Daoy (cell line): Measurements from ENCODE around the gene NOL9. TPM values are rescaled to one million over a fixed set of nuclear protein-coding genes. Genes with fewer than 3 reads are reported as not detected.
"Not testable (repeated sequence)": the region's sequence is repeated elsewhere in the genome, so short reads cannot be mapped to it uniquely, and the experiment has no call there.

ENCODE experiments used
- DNase-seq: peaks from one replicate; pipeline ENCODE4 v3.0.0-alpha.2; 2015; ENCODE audit warnings: low read depth
- total RNA-seq: library from RNA; depleted of rRNA; stranded (reverse); fragments of >200 nt; shearing (Covaris generic); gene quantifications from 2 replicates; pipeline ENCODE4 v1.2.3, GENCODE V29; 2014

NOL9 gene
- total RNA-seq, 1 experiment from 2014 or later = 29.9 TPM

DNA sequence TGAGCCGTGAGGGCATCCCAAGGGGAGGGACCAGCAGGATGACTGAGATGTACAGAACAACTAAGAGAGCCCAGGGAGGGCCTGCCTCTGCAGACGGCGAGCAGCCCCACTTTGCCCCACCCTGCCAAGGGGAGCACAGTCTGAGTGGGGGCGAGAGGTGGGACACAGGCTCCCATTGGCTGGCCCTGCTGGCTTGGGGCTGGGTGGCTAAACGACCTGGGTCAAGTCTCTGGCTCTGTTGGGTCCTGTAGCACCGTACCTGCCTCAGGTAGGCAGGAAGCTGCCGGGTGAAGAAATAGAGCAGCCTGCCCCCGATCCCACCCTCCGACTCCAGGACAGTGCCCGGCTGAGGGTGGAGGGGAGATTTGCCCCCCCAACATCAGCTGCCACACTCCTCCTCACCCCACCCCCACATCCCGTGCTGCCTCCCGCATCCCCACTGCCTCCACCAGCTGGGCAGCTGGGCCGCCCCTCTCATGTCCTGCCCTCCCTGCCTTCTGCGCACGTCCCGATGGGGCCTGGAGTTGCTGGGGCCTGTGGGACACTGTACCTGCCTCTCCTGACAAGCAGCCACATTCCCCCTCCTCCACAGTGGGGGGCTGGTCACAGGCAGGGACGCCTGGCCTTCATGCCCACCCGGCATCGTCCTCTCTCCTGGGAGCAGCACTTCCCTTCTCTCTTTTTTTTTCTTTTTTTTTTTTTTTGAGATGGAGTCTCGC, 50.3 kb downstream of the NOL9 start:
- DNase-seq = no peak

DNA sequence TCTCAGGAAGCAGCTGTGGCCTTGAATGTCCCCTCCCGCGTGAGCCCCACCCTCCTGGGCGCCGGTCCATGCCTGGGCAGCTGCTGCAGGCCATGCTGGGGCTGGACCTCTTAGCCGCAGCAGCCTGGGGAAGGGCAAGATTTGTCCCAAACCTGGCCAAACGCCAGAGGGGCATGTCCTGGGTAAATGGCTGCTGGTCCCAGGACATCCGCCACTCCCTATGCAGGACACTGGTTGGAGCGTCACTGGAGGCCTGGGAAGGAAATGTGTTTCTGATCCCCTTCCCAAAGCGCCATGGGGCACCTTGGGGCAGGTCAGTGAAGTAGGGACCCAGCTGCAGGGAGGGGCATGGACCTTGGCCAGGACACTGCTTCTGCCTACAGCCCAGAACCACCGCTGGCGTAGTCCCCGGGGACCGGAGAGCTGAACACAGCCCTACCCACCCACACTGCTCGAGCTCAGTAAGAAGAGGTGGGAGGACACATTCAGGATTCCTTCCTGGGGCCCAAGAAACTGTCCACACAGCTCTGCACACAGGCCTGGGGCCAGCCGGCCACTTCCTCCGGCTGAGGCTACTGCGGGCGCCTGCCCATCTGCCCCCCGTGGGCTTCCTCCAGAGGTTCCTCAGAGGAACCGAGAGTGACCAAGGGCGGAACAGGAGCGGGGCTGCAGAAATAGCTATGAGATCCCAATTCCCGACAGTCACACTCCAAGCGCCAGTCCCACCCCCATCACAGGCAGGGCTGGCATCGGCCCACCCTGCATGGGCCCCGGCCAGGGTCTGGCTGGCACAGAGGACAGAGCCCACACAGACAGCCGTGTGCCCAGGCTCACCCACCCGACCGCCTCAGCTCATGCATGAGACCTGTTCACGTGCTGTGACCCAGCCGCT, 52.1 kb downstream of the NOL9 start:
- no peak for DNase-seq

DNA sequence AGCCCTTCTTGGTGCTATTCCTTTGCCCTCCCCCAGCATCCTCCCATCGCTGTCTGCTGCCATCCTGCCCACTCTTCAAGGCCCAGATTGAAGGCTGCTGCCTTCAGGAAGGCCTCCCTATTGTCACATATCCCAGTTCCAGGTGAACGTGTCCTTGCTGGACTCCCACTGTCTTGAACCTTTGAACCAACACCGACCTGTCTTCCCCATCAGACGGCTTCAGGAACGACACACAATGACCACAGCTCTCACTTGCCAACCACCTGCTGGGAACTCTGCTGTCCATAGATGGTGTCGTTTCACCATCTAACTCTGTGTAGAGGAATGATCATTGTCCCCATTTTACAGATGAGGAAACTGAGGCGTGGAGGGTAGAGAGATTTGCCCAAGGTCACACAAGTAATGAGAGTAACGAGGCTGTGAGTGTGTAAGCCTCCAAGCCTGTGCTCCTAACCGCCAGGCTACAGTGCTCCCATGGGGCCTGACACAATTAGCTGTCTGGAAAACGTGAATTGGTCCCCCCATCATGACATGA, 53.0 kb downstream of the NOL9 start:
- no peak for DNase-seq

DNA sequence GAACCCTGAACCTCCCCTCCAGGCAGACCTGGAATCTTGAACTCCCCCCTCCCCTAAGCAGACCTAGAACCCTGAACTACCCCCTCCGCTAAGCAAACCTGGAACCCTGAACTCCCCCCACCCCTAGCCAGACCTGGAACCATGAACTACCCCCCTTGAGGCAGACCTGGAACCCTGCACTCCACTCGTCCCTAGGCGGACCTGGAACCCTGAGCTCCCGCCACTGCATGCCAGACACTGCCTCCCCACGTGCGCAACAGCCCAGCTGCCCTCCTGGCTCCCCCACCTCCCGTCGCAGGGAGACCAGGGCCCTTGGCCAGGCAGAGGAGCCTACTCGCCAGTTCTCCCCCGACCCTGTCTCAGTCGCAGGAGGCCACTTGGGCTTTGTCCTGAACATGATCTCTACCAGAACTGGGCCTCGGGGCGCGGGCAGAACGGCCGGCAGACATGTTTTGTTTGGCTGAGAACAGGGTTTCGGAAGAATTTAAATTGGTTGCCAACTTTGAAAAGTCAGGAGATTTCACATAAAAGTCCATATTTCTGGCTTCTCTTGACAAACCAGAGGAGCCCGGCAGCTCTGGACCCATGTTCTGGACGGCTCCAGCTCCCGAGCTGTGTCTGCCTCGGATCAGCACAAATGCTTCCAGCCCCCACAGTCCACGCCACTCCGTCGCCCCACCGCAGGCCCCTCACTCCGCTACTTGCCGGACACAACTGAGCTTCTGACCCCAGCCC, 53.6 kb downstream of the NOL9 start:
- DNase-seq = no peak

DNA sequence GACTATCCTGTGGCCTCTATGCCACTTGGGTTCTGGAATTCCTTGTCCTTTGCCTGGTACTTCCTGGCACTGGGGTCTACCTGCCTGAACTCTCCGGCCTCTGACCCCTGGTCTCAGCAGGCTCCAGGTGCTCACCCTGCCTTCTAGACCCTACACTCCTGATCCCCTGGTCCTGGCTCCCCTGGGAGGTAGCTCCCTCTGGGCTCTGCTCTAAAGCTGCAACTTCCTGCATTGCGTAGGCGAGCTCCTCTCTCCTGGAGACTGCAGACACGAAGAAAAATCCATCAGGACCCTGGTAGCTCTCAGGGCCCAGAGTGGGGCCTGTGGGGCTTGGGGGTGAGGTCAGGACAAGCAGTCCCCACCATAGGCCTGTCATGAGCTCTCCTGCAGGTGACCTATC, 55.0 kb downstream of the NOL9 start:
- DNase-seq = no peak

DNA sequence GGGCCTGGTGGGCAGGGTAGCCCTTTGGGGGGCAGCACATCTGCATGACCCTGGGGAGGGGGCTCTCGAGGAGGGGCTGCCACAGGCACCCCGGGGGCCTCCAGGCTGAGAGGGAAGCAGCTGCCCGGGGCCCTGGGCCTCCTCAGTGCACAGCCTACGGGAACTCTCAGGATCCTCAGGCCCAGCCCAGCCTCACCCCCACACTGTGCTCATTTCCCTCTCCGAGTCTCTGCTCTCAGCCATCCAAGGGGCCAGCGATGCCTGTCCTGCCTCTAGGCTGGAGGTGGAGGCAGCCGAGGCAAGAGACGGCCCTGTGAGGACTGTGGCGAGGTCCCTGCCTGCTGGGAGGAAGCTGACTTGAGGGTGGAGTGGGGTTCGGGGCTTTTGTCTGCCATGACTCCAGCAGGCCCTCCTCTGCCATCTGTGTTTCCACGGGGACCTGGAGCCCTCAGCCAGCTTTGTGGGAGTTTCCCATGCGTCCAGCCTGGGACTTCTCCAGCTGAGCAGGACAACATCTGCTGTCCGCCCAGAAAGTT, 55.7 kb downstream of the NOL9 start:
- DNase-seq = no peak

DNA sequence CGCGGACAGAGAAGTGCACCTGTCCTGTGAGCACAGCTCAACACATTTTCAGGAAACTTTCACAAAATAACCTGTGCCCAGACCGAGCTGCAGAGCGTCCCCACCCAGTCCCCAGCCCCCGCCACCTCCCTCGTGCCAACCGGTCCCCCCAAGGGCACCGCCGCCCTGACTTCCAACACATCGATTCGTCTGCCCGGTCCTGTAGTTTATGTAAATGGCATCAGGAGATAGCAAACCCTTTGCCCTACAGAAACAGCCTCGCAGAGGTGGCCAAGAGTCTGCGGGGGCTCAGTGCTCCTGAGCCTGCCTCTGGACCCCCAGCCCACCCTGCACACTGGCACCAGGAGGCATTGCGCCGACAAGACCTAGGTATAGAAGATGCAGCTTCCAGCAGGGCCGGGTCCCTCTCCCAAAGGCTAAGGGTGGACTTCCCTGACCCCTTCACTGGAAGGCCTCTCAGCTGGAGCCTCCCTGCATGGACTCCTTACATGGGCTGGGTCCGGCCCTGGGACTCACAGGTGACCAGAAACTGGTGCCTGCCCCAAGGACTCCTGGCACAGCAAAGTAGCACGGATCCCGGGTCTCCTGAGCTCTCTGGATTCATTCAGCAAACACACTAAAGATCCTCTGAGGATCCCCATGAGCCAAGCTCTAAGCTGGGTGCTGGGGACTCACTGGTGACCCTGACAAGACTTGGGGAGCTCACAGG, 56.3 kb downstream of the NOL9 start:
- no peak for DNase-seq

DNA sequence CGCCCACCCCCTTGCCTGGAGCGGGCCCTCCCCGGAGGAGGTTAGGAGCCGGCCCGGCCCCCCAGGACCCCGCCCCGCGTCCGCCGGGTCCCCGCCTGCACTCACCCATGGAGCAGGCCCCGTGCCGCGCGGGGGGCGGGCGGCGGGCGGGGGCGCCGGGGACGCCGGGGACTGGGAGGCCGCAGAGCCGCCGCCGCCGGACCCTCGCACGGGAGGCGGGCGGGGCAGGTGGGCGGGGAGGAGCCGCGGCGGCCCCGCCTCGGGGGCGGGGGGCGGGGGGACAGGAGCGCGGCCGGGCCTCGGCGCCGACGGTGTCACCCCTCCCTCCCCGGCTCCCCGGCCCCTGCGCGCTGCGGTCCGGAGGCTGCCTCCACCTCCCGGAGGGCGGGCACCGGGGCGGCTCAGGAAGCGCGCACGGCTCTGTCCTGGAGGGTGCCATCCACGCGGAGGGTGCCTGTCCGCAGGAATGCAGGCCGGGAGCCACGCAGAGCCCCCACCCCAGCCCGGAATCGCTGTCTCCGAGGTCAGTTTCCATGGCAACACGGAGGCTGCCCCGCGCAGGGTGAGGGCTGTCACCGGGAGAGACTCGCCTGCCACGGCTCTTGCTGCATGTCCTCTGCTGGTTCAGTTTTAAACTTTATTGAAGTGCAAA, 57.0 kb downstream of the NOL9 start:
- DNase-seq = peak; percentile 55

DNA sequence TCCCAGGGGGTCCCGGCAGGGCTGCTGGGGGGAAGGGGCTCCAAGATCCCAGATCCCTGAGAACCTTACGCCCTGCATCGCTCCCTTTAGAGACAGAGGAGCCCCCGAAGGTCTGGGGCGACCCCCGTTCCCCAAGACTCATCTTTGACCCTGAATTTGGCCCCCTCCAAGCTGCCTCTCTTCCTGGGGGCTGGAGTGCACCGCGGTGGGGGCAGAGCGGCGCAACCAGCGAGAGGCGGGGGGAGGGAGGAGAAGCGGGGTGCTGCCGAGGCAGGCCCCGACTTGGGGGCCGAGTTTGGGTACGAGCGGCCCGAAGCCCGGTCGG, 57.5 kb downstream of the NOL9 start:
- no peak for DNase-seq

DNA sequence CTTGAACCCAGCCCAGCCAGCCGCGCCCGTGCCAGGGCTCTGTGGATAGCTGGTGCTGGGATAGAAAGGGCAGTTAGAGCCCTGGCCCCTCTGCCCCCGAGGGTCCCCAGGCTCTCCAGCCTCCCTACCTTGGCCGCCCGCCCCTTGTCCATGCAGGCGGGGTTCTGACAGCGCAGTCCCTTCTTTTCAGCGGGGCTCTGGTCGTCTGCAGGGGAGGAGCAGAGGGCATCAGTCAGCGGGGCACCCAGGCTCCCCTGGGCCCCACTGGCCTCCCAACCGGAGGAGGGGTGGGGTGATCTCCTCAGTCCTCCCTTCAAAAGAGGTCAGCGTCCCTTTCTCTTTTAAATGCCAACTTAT, 58.0 kb downstream of the NOL9 start:
- DNase-seq = no peak

DNA sequence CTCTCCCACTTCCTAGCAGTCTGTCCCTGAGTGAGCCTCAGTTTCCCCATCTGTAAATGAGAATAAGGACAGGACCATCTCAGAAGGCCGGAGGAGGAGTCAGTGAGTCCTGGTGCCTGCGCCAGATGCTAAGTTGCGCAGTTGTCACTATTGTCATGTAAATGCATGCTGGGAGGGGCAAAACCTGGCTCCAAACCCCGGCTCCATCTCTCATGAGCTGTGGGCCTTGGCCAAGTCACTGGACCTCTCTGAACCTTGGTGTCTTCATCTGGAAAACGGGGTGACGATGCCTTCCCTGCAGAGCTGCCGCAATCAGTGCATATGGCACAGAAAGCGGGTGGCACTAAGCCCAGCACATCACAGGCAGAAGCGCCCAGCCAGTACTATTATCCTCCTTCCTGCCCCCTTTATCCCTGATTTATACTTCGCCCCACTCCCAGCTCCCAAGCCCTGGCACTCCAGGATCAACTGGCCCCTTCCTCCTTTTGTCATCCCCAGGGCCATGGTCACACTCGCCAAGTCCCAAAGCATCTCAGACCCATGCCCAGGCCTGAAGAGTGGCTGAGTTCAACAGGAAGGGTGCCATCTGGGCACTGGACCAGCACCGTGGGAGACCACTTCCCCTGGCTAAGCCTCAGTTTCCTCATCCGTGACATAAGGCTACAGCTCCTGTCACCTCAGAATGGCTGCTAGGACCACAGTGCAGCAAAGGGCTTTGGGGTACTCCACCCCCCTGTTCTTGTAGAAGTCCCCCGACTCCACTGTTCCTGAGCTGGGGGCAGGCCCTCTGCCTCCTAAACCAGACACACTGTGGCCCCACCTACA, 58.6 kb downstream of the NOL9 start:
- no peak for DNase-seq

DNA sequence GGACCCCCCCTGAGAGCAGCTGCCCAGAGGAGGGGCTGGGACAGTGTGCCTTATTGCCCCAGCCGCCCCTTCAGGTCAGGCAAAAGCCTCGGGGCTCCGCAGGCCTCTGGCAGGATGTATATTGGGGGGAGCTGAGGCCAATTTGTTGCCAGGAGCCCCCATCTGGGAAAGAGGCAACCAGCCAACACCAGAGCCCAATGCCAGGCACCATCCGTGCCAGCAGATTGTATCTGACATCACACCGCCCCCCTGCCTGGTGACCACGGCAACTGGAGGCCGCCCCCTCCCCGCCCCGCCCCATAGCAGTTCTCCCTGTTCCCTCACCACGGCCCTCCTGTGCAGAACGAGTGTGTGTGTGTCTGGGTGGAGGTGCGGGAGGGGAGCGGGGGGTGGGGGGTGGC, 59.3 kb downstream of the NOL9 start:
- peak; percentile 37 for DNase-seq

DNA sequence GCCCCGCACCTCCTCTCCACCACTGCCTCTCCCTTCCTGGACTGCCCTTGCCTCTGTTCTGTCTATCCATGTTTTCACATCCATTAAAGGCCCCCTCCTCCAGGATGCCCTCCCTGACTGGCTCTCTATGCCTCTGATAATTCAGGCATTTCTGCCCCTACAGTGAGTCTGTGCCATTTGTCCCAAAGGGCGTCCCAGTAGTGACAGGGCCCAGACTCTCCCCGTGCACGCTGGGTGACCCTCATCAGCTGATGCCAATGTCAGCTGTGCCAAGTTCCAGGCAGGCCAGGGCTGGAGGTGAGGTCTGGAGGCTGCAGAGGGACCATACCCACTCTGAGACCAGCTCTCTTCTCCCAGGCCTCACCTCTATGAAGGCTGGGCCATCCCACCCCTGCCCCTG, 59.7 kb downstream of the NOL9 start:
- DNase-seq = no peak

DNA sequence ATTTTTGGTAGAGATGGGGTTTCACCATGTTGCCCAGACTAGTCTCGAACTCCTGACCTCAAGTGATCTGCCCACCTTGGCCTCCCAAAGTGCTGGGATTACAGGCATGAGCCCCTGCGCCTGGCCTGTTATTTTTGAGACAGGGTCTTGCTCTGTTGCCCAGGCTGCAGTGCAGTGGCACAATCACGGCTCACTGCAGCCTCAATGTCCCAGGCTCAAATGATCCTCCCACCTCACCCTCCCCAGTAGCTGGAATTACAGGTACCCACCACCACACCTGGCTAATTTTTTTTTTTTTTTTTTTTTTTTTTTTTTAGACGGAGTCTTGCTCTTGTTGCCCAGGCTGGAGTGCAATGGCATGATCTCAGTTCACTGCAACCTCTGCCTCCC, 60.5 kb downstream of the NOL9 start:
- DNase-seq = not testable (repeated sequence)

DNA sequence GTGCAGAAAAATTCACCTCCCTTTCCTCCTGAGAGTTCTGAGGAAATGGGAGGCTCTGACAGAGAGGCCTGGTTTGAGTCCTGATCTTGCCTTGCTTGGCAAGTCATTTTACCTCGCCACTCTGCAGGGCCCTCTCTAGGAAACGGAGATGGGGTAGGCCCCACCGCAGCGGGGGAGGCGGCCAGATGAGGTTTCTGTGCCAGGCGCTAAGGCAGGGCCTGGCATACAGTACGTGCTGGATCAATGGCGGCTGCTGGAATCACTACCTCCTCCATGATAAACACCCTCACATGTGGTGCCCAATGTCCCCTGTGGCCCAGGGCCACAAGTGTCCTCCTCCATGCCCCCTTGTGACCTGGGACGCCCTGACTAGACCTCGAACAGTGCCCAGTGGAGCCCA, 62.3 kb downstream of the NOL9 start:
- DNase-seq = peak; percentile 47

DNA sequence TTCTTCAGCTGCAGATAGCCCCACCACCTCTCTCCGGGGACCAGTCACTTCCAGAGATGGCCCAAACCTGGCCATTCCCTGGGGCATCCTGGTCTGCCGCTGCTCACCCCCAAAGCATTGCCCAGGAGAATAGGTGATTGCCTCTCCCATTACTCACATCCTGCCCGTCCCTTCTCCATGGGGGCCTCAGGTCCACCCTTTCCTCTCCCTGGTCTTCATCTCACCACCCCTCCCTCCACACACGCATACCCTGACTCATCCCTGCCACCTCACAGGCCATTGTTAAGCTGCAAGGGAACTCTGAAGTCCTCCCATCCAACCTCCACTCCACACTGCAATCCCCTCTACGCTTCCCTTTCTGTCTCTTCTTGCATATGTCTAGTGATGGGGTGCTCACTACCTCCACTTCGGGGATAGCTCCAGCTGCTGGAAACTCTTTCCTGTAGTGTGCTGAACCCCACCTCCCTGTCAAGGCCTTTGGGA, 62.8 kb downstream of the NOL9 start, which contains the start of gene PLEKHG5:
PLEKHG5 (minus strand) TSS at position 188 of the 483 bp plus-strand sequence. CDS start 14,096 bp downstream, outside the sequence.
- DNase-seq = peak; percentile 98

DNA sequence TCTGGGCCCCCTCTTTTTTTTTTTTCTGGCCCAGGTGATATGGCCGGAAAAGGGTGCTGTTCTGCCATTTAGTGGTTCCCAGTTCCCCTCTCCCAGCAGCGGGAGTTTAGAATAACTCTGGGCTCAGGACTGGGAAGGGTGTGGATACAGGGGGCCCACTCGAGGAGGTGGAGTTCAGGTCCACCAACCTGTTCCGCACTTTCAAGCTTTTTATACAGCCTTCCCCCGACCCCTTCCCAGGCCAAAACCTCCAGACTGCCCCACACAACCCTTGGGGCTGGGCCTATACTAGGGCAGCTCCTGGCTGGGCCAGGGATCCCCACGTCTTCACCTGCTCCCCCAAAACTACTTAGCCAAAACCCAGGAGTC, 63.2 kb downstream of the NOL9 start:
- DNase-seq = no peak

DNA sequence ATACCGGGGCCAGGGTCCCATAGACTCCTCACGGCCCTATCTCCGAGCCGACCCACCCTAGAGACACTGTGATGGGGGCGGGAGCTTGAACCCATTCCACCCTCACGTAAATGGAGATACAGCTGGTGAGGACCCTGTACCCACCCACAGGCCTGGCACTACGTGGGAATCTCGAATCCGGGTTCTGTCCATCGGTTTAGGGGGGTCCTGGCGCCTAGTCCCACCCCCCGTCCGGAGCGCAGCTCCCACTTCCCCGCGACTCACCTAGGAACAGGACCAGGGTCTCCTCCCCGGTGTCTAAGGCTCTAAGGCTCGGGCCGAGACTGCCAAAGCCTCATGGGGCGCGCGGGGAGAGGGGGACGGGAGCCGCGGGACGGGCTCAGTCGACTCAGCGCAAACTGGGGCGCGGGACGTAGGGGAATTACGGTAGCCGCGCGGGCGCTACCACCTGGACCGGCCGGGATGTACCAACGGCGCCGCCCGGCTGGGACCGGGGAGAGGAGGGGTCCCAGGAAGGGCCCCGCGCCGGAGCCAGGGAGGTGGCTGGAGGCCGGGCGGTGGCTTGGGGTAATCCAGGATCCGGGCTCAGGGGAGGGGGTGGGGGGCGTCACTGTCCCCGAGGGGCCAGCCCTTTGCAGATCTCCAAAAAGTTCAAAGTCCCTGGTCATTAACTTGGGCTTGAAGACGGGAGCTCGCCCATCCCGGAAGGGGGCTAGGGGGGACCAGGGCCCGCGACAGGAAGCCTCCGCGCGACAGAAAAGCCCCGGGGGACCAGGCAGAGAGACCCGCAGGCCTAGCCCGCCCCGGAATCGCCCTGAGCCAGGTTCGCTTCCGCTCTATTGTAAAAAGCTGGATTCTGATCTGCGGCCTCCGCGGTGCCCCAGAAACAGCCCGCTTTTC, 63.9 kb downstream of the NOL9 start:
- peak; percentile 88 for DNase-seq

DNA sequence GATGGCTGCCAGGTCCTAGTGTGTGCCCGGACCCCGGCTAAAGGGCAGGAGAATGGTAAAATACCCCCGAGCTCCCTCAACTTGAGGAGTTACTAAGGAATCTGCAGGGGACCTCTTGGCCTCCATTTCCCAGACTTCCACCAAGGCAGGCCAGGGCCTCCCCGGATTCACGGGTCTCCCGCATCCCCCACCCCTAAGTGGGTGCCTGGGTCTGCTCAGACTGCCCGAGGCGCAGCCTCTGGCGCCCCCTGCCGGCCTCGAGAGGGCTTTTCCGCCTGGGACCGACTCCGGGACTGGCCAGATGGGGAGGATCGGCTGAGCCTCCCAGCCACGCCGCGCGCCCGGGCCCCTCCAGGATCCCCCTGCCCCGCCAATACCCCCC, 64.5 kb downstream of the NOL9 start:
- DNase-seq = peak; percentile 87
